Activated CD4-positive, alpha-beta T cell treated with anti-CD3 and anti-CD28 coated beads, Interleukin-2, amount 50 U/mL, for 1 hour (primary cell): ENCODE results near the gene VANGL1.
"Not testable (repeated sequence)": the region's sequence is repeated elsewhere in the genome, so short reads cannot be mapped to it uniquely, and the experiment has no call there.

Experiments used
- DNase-seq: peaks from one replicate; pipeline ENCODE4 v3.0.0-alpha.2; 2020

VANGL1 gene

GRCh38 chr1:115641762-115642167 lies at the start of gene VANGL1:
VANGL1 (plus strand) TSS chr1:115641970; CDS start chr1:115651414, 9,444 bp downstream.
- peak; percentile 15 for DNase-seq

GRCh38 chr1:115592264-115592663 lies 49.5 kb upstream of the VANGL1 start:
- DNase-seq = no peak

- no peak for DNase-seq
Measured at GRCh38 chr1:115593365-115594259, 48.2 kb upstream of the VANGL1 start.

- DNase-seq = no peak
Measured at GRCh38 chr1:115594600-115594999, 47.2 kb upstream of the VANGL1 start.

- peak; percentile 55 for DNase-seq
Measured at GRCh38 chr1:115595279-115596079, 46.3 kb upstream of the VANGL1 start.

- DNase-seq = no peak
Measured at GRCh38 chr1:115596080-115596780, 45.5 kb upstream of the VANGL1 start.

- no peak for DNase-seq
Measured at GRCh38 chr1:115604508-115604907, 37.3 kb upstream of the VANGL1 start.

GRCh38 chr1:115606305-115606704 lies 35.5 kb upstream of the VANGL1 start:
- no peak for DNase-seq

- DNase-seq = no peak
Measured at GRCh38 chr1:115609021-115609420, 32.7 kb upstream of the VANGL1 start.

- no peak for DNase-seq
Measured at GRCh38 chr1:115613767-115614166, 28.0 kb upstream of the VANGL1 start.

GRCh38 chr1:115620453-115620852 lies 21.3 kb upstream of the VANGL1 start:
- DNase-seq = no peak

GRCh38 chr1:115620950-115621349 lies 20.8 kb upstream of the VANGL1 start:
- DNase-seq = no peak

- no peak for DNase-seq
Measured at GRCh38 chr1:115624859-115625258, 16.9 kb upstream of the VANGL1 start.

GRCh38 chr1:115630342-115630741 lies 11.4 kb upstream of the VANGL1 start:
- no peak for DNase-seq

- DNase-seq = no peak
Measured at GRCh38 chr1:115632251-115633026, 9.3 kb upstream of the VANGL1 start.

GRCh38 chr1:115633606-115634005 lies 8.2 kb upstream of the VANGL1 start:
- not testable (repeated sequence) for DNase-seq

GRCh38 chr1:115637247-115637646 lies 4.5 kb upstream of the VANGL1 start:
- DNase-seq = not testable (repeated sequence)

- DNase-seq = no peak
Measured at GRCh38 chr1:115640384-115640783, 1.4 kb upstream of the VANGL1 start.

GRCh38 chr1:115642168-115643072 lies 650 bp downstream of the VANGL1 start:
- no peak for DNase-seq

- no peak for DNase-seq
Measured at GRCh38 chr1:115643225-115643624, 1.5 kb downstream of the VANGL1 start.

- no peak for DNase-seq
Measured at GRCh38 chr1:115643666-115644065, 1.9 kb downstream of the VANGL1 start.
